ENCODE data around the gene RPS6KA2. TPM values are rescaled to one million over a fixed set of nuclear protein-coding genes. Genes with fewer than 3 reads are reported as not detected.

The RPS6KA2 gene
- total RNA-seq, 2 donors from 2014 or later, result 2.9 to 4.0 TPM

GRCh38 chr6:166493427-166494100, 133.5 kb downstream of the RPS6KA2 start:
- H3K27ac Mint-ChIP-seq, result no peak overlapping the region

GRCh38 chr6:166492092-166492741, 134.8 kb downstream of the RPS6KA2 start:
- Mint-ChIP-seq H3K27ac (no peak overlapping the region), H3K36me3 (peaks cover 8 to 22% of the 10 kb centered on the region in 2 donors), H3K9me3 (peaks cover 3 to 4% of the 10 kb centered on the region in 2 donors)
- no peak for ATAC-seq
- DNase-seq (ENCODE audit: low spot score in 2 of 2), result no peak

More at GRCh38 chr6:166493427-166494100, 133.5 kb downstream of the RPS6KA2 start:
- ATAC-seq (no peak), DNase-seq (ENCODE audit: low spot score in 2 of 2) (no peak)
- Mint-ChIP-seq H3K9me3 (no peaks in the 10 kb centered on the region), H3K36me3 (peaks cover 2 to 9% of the 10 kb centered on the region in 2 donors)

GRCh38 chr6:166490671-166491500, 136.2 kb downstream of the RPS6KA2 start:
- ATAC-seq (no peak), DNase-seq (ENCODE audit: low spot score in 2 of 2) (no peak)
- H3K9me3 Mint-ChIP-seq, result peaks cover 3 to 6% of the 10 kb centered on the region in 2 donors
- H3K36me3 Mint-ChIP-seq, result peaks cover 11 to 27% of the 10 kb centered on the region in 2 donors
- peak overlapping the region in 1 of 2 donors; percentile 60 for H3K27ac Mint-ChIP-seq

GRCh38 chr6:166489301-166490155, 137.5 kb downstream of the RPS6KA2 start:
- Mint-ChIP-seq H3K9me3 (peaks cover 3 to 6% of the 10 kb centered on the region in 2 donors), H3K27ac (no peak overlapping the region), H3K36me3 (peaks cover 11 to 27% of the 10 kb centered on the region in 2 donors)
- ATAC-seq, result no peak
- DNase-seq (ENCODE audit: low spot score in 2 of 2), result no peak

GRCh38 chr6:166488701-166489100, 138.3 kb downstream of the RPS6KA2 start:
- DNase-seq (ENCODE audit: low spot score in 2 of 2), result no peak
- Mint-ChIP-seq H3K36me3 (peaks cover 11 to 27% of the 10 kb centered on the region in 2 donors), H3K9me3 (peaks cover 3 to 6% of the 10 kb centered on the region in 2 donors), H3K27ac (peak overlapping the region in 1 of 2 donors; percentile 84)
- ATAC-seq, result no peak

- Mint-ChIP-seq H3K9me3 (peaks cover 3 to 6% of the 10 kb centered on the region in 2 donors), H3K27ac (peak overlapping the region; percentile 4 to 84), H3K36me3 (peaks cover 11 to 27% of the 10 kb centered on the region in 2 donors)
- peak; percentile 93 to 99 for ATAC-seq
- peak; percentile 55 to 80 for DNase-seq (ENCODE audit: low spot score in 2 of 2)
These were observed 138.9 kb downstream of the RPS6KA2 start for GRCh38 chr6:166488076-166488685.

GRCh38 chr6:166487148-166487547, 139.9 kb downstream of the RPS6KA2 start:
- ATAC-seq (no peak), DNase-seq (ENCODE audit: low spot score in 2 of 2) (no peak)
- Mint-ChIP-seq H3K36me3 (peaks cover 11 to 27% of the 10 kb centered on the region in 2 donors), H3K9me3 (peaks cover 3 to 6% of the 10 kb centered on the region in 2 donors), H3K27ac (peak overlapping the region; percentile 84 to 92)

- ATAC-seq (no peak), DNase-seq (ENCODE audit: low spot score in 2 of 2) (no peak)
- peaks cover 3 to 6% of the 10 kb centered on the region in 2 donors for H3K9me3 Mint-ChIP-seq
- no peak overlapping the region for H3K27ac Mint-ChIP-seq
- H3K36me3 Mint-ChIP-seq, result peaks cover 11 to 27% of the 10 kb centered on the region in 2 donors
These were observed 140.5 kb downstream of the RPS6KA2 start for GRCh38 chr6:166486536-166486880.

GRCh38 chr6:166485651-166486535, 141.2 kb downstream of the RPS6KA2 start:
- peaks cover 11 to 27% of the 10 kb centered on the region in 2 donors for H3K36me3 Mint-ChIP-seq
- no peak for ATAC-seq
- peaks cover 3 to 6% of the 10 kb centered on the region in 2 donors for H3K9me3 Mint-ChIP-seq
- H3K27ac Mint-ChIP-seq, result no peak overlapping the region
- DNase-seq (ENCODE audit: low spot score in 2 of 2), result no peak

GRCh38 chr6:166484863-166485262, 142.2 kb downstream of the RPS6KA2 start:
- DNase-seq (ENCODE audit: low spot score in 2 of 2), result no peak
- Mint-ChIP-seq H3K27ac (no peak overlapping the region), H3K36me3 (peaks cover 13 to 26% of the 10 kb centered on the region in 2 donors), H3K9me3 (peaks cover 3 to 6% of the 10 kb centered on the region in 2 donors)
- ATAC-seq, result no peak

GRCh38 chr6:166483573-166484250, 143.3 kb downstream of the RPS6KA2 start:
- no peak for ATAC-seq

GRCh38 chr6:166483026-166483425, 144.0 kb downstream of the RPS6KA2 start:
- ATAC-seq, result no peak
- Mint-ChIP-seq H3K27ac (peak overlapping the region in 1 of 2 donors; percentile 7), H3K36me3 (peaks cover 14% of the 10 kb centered on the region in 2 donors)

More at GRCh38 chr6:166483573-166484250, 143.3 kb downstream of the RPS6KA2 start:
- H3K27ac Mint-ChIP-seq, result no peak overlapping the region
- peaks cover 3 to 6% of the 10 kb centered on the region in 2 donors for H3K9me3 Mint-ChIP-seq
- H3K36me3 Mint-ChIP-seq, result peaks cover 18% of the 10 kb centered on the region in 2 donors
- no peak for DNase-seq (ENCODE audit: low spot score in 2 of 2)

GRCh38 chr6:166478782-166479592, 148.1 kb downstream of the RPS6KA2 start:
- ATAC-seq (no peak), DNase-seq (ENCODE audit: low spot score in 2 of 2) (no peak)
- no peak overlapping the region for H3K27ac Mint-ChIP-seq

More at GRCh38 chr6:166483026-166483425, 144.0 kb downstream of the RPS6KA2 start:
- DNase-seq (ENCODE audit: low spot score in 2 of 2), result no peak
- H3K9me3 Mint-ChIP-seq, result peaks cover under 1 to 6% of the 10 kb centered on the region in 2 donors

More at GRCh38 chr6:166478782-166479592, 148.1 kb downstream of the RPS6KA2 start:
- peaks cover 0 to 7% of the 10 kb centered on the region in 2 donors for H3K36me3 Mint-ChIP-seq
- no peaks in the 10 kb centered on the region for H3K9me3 Mint-ChIP-seq
